GM10248 (cell line): ENCODE measurements around the gene CTRL.
"Not testable (repeated sequence)": the region's sequence is repeated elsewhere in the genome, so short reads cannot be mapped to it uniquely, and the experiment has no call there.

Source experiments
- CTCF ChIA-PET: fragments of 300-600 bp; sonication (Branson Sonifier 250); formaldehyde crosslinking; extraction: SDS; loops from one replicate; lab custom pipeline; 2021; ENCODE audit warnings: antibody characterized with exemption; lab: Yijun Ruan, JAX
- POLR2A ChIA-PET: fragments of 350-650 bp; sonication (Branson Sonifier 250); formaldehyde crosslinking; extraction: SDS; loops from one replicate; lab custom pipeline; 2020; ENCODE audit warnings: antibody characterized with exemption; lab: Yijun Ruan, JAX
- DNase-seq: peaks from one replicate; pipeline ENCODE4 v3.0.0; 2012; ENCODE audit errors: extremely low spot score
- TF ChIP-seq, protein P1 (sequence below): IDR thresholded peaks from 2 replicates; pipeline ENCODE4 v1.5.1; 2012; ENCODE audit warnings: mild to moderate bottlenecking, low read depth; ENCODE audit errors: extremely low read depth, missing control alignments, control extremely low read depth

Gene CTRL

DNA sequence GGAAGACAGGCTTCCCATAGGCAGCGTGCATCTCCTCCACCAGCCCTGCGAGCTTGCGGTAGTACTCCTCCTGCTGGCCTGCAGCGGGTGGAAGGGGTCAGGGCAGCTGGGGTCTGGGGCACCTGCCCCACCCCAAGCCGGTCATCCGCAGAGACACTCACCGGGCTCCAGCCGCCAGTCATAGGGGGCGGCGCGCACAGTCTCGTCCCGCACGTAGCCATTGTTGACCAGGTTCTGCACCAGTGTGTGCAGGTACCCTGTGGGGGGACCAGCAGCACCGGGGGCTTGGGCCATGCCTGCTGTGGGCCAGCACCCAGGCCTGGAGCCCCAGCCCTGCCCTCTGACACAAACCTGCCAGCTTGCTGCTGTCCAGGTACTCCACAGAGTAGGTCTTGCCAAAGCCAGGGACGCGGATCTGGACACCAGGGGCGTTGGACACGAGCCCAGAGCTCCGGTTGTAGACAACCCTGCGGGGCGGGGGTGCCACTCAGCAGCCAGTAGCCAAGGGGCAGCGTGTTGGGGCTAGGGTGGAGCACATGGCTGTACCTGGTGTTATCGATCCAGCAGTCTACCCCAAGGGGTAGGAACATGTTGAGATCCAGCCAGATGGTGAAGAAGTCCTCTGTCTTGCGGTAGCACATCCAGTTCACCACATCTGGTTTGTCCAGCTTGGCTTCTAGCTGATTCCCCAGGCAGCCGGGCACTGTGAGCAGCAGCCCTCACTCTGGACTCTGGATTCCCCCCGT is 11.0 kb upstream of the CTRL start:
- TF ChIP-seq, protein P1, sequence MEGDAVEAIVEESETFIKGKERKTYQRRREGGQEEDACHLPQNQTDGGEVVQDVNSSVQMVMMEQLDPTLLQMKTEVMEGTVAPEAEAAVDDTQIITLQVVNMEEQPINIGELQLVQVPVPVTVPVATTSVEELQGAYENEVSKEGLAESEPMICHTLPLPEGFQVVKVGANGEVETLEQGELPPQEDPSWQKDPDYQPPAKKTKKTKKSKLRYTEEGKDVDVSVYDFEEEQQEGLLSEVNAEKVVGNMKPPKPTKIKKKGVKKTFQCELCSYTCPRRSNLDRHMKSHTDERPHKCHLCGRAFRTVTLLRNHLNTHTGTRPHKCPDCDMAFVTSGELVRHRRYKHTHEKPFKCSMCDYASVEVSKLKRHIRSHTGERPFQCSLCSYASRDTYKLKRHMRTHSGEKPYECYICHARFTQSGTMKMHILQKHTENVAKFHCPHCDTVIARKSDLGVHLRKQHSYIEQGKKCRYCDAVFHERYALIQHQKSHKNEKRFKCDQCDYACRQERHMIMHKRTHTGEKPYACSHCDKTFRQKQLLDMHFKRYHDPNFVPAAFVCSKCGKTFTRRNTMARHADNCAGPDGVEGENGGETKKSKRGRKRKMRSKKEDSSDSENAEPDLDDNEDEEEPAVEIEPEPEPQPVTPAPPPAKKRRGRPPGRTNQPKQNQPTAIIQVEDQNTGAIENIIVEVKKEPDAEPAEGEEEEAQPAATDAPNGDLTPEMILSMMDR = no peak
- CTCF ChIA-PET = interaction anchor here (0.8 to 4.4 kb wide), 22 partner anchors 10 to 421 kb away, joined by 3 to 18 read pairs (median 4); partner anchors contain the start of genes CTRL, DPEP3, NFATC3 and PSKH1
- POLR2A ChIA-PET = no interaction called here
- DNase-seq = no peak

DNA sequence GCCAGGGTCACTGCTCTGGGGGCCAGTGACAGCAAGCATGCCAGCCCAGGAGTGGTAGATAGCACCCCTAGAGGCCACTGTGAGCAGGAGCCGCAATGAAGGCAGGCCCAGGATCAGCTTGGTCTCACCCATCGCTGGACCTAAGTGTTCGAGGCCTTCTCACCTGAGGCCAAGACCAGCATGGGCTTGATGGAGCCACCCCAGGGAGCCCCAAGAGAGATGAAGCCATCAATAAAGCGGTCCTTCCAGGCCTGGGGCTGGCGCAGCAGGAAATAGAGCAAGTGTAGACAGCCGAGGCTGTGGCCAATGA is 10.5 kb upstream of the CTRL start:
- peak; percentile 75 for DNase-seq
- CTCF ChIA-PET = interaction anchor here (0.8 to 4.4 kb wide), 23 partner anchors 10 to 421 kb away, joined by 3 to 18 read pairs (median 4); partner anchors contain the start of genes CTRL, DPEP3, NFATC3 and PSKH1
- TF ChIP-seq, protein P1 = peak; percentile 68
- POLR2A ChIA-PET = no interaction called here

DNA sequence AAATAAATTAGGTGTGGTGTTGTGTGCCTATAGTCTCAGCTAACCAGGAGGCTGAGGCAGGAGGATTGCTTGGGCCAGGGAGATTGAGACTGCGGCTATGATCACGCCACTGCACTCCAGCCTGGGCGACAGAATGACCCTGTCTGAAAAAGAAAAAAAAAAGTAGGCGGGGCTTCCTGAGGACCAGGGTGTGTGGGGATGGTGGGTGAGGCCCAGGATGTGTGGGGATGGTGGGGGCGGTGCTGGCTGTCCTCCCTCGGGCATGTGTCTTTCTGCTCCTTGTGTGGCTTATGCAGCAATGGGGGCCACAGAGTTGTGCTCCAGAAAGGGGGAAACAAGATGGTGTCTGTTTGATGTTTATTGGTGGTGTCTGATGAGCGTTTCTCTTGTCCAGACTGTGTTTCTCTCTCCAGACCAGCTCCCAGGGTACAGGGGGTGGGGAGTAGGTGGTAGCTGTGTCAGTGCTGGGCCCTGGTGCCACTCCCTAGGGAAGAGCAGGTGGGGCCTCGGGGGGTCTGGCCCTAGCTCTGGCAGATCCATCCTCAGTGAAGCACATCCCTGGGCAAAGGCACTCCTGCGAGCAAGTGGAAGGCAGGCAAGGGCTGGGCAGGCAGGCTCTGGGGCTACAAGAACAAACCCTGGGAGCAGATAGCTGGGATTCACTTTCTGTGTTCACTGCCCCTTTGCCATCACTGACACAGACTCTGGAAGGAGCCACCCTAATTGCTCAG is 10.0 kb upstream of the CTRL start:
- ChIA-PET CTCF (interaction anchor here (0.8 to 4.4 kb wide), 24 partner anchors 10 to 420 kb away, joined by 3 to 18 read pairs (median 4); partner anchors contain the start of genes CTRL, DPEP3, NFATC3 and PSKH1), POLR2A (no interaction called here)
- TF ChIP-seq, protein P1 = no peak
- no peak for DNase-seq

DNA sequence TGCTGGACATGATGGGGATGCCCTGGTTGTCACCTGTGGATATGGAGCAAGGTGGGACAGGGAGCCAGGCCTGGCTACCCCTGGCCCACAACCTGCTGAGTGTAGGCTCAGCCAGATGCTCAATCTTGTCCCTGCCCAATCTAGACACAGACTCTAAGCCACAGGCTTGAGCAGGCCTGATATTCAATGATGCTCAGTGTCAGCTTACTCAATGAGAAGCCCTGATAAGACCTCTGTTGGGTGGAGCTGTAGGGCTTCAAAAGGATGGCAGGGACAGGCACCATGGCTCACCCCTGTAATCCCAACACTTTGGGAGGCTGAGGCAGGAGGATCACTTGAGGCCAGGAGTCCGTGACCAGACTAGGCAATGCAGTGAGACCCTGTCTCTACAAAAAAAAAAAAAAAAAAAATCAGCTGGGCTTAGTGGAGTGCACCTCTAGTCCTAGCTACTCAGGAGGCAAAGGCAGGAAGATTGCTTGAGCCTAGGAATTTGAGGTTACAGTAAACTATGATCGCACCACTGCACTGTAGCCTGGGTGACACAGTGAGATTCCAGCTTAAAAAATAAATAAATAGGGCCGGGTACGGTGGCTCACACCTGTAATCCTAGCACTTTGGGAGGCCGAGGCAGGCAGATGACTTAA is 8.9 kb upstream of the CTRL start:
- ChIA-PET CTCF (interaction anchor here (1.1 to 4.4 kb wide), 14 partner anchors 11 to 419 kb away, joined by 3 to 18 read pairs (median 5); no protein-coding TSS in a partner anchor), POLR2A (interaction anchor here (0.6 kb wide), 1 partner anchor 748 kb away, joined by 4 read pairs; no protein-coding TSS in a partner anchor)
- no peak for DNase-seq
- TF ChIP-seq, protein P1 = no peak

DNA sequence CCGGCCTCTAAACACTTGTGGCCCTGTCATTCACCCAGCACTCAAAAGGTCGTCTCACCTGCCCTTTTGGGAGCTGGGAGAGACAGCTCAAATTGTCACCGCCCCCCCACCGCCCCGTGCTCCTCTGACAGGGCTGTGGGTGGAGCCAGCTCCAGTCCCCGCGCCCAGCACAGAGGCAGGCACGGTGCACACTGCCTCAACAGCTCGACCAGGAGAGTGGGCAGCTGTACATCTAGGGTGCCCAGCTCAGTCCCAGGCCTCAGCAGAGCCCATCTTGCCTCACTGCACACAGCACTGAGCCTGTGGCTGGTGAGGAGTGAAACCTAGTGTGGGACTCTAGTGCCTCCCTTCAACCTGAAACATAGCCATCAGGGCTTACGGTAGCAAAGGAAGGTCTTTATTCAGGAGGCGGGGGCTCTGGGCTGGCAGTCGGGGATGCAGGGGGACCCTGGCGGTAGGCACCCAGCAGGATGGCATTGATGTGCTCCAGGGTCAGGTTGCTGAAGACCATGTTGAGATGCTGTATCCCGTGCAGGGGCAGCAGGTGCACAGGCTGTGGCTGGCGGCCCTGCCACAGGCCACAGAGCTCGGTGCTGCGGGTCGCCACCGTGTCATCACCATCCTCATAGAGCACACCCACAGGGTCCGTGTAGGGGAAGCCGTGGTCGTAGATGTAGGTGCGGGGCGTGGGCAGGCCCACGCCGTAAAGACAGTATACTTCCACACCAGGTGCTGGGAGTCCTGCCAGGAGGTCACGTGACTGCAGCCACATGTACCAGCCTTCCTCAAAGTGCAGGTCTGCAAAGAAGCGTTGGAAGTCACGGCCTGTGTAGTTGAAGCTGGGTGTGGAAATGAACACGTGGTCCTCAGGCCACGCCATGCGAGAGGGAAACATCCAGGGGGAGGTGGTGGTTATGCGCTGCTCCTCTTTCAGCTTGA is 8.1 kb upstream of the CTRL start:
- ChIA-PET CTCF (interaction anchor here (0.9 to 4.4 kb wide), 8 partner anchors 11 to 392 kb away, joined by 3 to 18 read pairs (median 4); no protein-coding TSS in a partner anchor), POLR2A (no interaction called here)
- DNase-seq = no peak
- TF ChIP-seq, protein P1 = no peak

DNA sequence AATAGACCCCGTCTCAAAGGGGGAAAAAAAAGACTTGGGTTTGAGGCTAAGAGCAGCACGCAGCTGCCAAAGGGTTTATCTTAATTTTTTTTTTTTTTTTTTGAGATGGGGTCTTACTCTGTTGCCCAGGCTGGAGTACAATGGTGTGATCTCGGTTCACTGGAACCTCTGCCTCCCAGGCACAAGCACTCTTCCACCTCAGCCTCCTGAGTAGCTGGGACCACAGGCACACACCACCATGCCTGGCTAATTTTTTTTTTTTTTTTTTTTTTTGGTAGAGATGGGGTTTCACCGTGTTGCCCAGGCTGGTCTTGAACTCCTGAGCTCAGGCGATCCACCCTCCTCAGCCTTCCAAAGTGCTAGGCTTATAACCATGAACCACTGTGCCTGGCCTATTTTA is 6.1 kb upstream of the CTRL start:
- CTCF ChIA-PET, DNase-seq: not testable (repeated sequence)
- POLR2A ChIA-PET = interaction anchor here (0.6 to 0.7 kb wide), 3 partner anchors 32 to 418 kb away, joined by 4 to 6 read pairs (median 4); no protein-coding TSS in a partner anchor
